RPMI8226 (cell line): ENCODE data around the gene GFPT1.
"Not testable (repeated sequence)": the region's sequence is repeated elsewhere in the genome, so short reads cannot be mapped to it uniquely, and the experiment has no call there.

Experiments used
- DNase-seq: peaks from one replicate; pipeline ENCODE4 v3.0.0-alpha.2; 2015

The GFPT1 gene

GRCh38 chr2:69383176-69383812, 3.7 kb downstream of the GFPT1 start:
- DNase-seq, result no peak

GRCh38 chr2:69382547-69382946, 4.5 kb downstream of the GFPT1 start:
- DNase-seq, result no peak

- no peak for DNase-seq
Observed at GRCh38 chr2:69381337-69381737, 5.7 kb downstream of the GFPT1 start.

- DNase-seq, result no peak
Observed at GRCh38 chr2:69380072-69380917, 6.7 kb downstream of the GFPT1 start.

GRCh38 chr2:69376403-69376802, 10.6 kb downstream of the GFPT1 start:
- DNase-seq, result no peak

GRCh38 chr2:69375494-69376353, 11.3 kb downstream of the GFPT1 start:
- DNase-seq, result peak; percentile 20

- no peak for DNase-seq
Observed at GRCh38 chr2:69372767-69373166, 14.3 kb downstream of the GFPT1 start.

GRCh38 chr2:69369802-69370201, 17.2 kb downstream of the GFPT1 start:
- no peak for DNase-seq

GRCh38 chr2:69368588-69368987, 18.4 kb downstream of the GFPT1 start:
- DNase-seq, result no peak

- DNase-seq, result no peak
Observed at GRCh38 chr2:69359371-69359770, 27.7 kb downstream of the GFPT1 start.

GRCh38 chr2:69358914-69359313, 28.1 kb downstream of the GFPT1 start:
- no peak for DNase-seq

GRCh38 chr2:69356471-69356870, 30.6 kb downstream of the GFPT1 start:
- no peak for DNase-seq

- DNase-seq, result not testable (repeated sequence)
Observed at GRCh38 chr2:69354976-69355375, 32.1 kb downstream of the GFPT1 start.

- no peak for DNase-seq
Observed at GRCh38 chr2:69353360-69353759, 33.7 kb downstream of the GFPT1 start.

- no peak for DNase-seq
Observed at GRCh38 chr2:69348781-69349180, 38.2 kb downstream of the GFPT1 start.

- DNase-seq, result no peak
Observed at GRCh38 chr2:69345434-69345833, 41.6 kb downstream of the GFPT1 start.

GRCh38 chr2:69344305-69344704, 42.7 kb downstream of the GFPT1 start:
- DNase-seq, result no peak

- DNase-seq, result no peak
Observed at GRCh38 chr2:69340101-69340775, 46.8 kb downstream of the GFPT1 start.

- no peak for DNase-seq
Observed at GRCh38 chr2:69335311-69335710, 51.7 kb downstream of the GFPT1 start.

- no peak for DNase-seq
Observed at GRCh38 chr2:69333352-69333751, 53.7 kb downstream of the GFPT1 start.

- DNase-seq, result no peak
Observed at GRCh38 chr2:69330781-69331180, 56.2 kb downstream of the GFPT1 start.

GRCh38 chr2:69322631-69323030, 64.4 kb downstream of the GFPT1 start:
- no peak for DNase-seq

GRCh38 chr2:69316550-69316949, 70.5 kb downstream of the GFPT1 start:
- DNase-seq, result no peak
